ENCODE data around the gene SPOCK3.
"Not testable (repeated sequence)": the region's sequence is repeated elsewhere in the genome, so short reads cannot be mapped to it uniquely, and the experiment has no call there.

Gene SPOCK3

GRCh38 chr4:166734797-166735196 is 499.5 kb downstream of the SPOCK3 start:
- TF ChIP-seq CTCF (IDR thresholded peaks at IDR 0.05; ENCODE audit: low read length, missing control alignments): no peak
- no peak for DNase-seq (ENCODE audit: low read depth)
- H3K4me3 ChIP-seq (replicated peaks; ENCODE audit: low read depth, low read length): no peak overlapping the region

GRCh38 chr4:166733686-166734085 is 500.6 kb downstream of the SPOCK3 start:
- H3K4me3 ChIP-seq (replicated peaks; ENCODE audit: low read depth, low read length): no peak overlapping the region

GRCh38 chr4:166726832-166727231 is 507.5 kb downstream of the SPOCK3 start:
- no peak for TF ChIP-seq CTCF (IDR thresholded peaks at IDR 0.05; ENCODE audit: low read length, missing control alignments)
- no peak overlapping the region for H3K4me3 ChIP-seq (replicated peaks; ENCODE audit: low read depth, low read length)
- DNase-seq (ENCODE audit: low read depth): no peak

More at GRCh38 chr4:166733686-166734085, 500.6 kb downstream of the SPOCK3 start:
- TF ChIP-seq CTCF (IDR thresholded peaks at IDR 0.05; ENCODE audit: low read length, missing control alignments): no peak
- DNase-seq (ENCODE audit: low read depth): no peak

GRCh38 chr4:166724369-166724768 is 509.9 kb downstream of the SPOCK3 start:
- no peak for TF ChIP-seq CTCF (IDR thresholded peaks at IDR 0.05; ENCODE audit: low read length, missing control alignments)

GRCh38 chr4:166723532-166724140 is 510.7 kb downstream of the SPOCK3 start:
- DNase-seq (ENCODE audit: low read depth): no peak
- no peak overlapping the region for H3K4me3 ChIP-seq (replicated peaks; ENCODE audit: low read depth, low read length)
- no peak for TF ChIP-seq CTCF (IDR thresholded peaks at IDR 0.05; ENCODE audit: low read length, missing control alignments)

More at GRCh38 chr4:166724369-166724768, 509.9 kb downstream of the SPOCK3 start:
- H3K4me3 ChIP-seq (replicated peaks; ENCODE audit: low read depth, low read length): no peak overlapping the region
- no peak for DNase-seq (ENCODE audit: low read depth)

GRCh38 chr4:166715748-166716713 is 518.3 kb downstream of the SPOCK3 start:
- DNase-seq (ENCODE audit: low read depth); H3K4me3 ChIP-seq (replicated peaks; ENCODE audit: low read depth, low read length): not testable (repeated sequence)

DNA sequence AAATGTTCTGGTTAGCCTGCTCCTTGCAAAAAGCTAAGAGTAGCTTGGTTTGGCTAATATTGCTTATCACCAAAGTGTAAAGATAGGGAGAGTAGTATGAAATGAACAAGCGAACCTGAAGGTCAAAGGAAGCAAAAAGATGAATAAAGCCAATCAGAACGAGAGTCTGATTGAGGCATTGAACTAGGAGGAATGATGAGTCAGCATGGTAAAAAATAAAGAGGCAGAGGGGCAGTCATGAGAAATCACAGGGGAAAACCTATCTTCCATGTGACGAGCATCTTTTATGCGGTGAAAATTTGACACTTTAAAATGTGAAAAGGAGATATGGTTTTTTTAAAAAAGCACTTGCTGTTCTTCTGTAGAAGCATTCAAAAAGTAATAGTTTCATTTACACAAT is 533.7 kb downstream of the SPOCK3 start:
- H3K4me3 ChIP-seq (replicated peaks; ENCODE audit: low read depth, low read length): no peak overlapping the region
- TF ChIP-seq CTCF (IDR thresholded peaks at IDR 0.05; ENCODE audit: low read length, missing control alignments): no peak
- no peak for DNase-seq (ENCODE audit: low read depth)
